Activated CD4-positive, alpha-beta memory T cell treated with anti-CD3 and anti-CD28 coated beads, Interleukin-2, amount 10 ng/mL, durations not matched to agents 7 days and 5 days (primary cell): ENCODE data around the gene LCP1. TPM values are rescaled to one million over a fixed set of nuclear protein-coding genes. Genes with fewer than 3 reads are reported as not detected.
A peak's percentile ranks its signal among the peaks of the same experiment; 100 is the strongest.

Source experiments
- CTCF ChIA-PET: fragments of 350-600 bp; sonication (Branson Sonifier 250); formaldehyde crosslinking; loops from one replicate; lab custom pipeline; 2021; ENCODE audit warnings: antibody characterized with exemption, inconsistent platforms; lab: Charles Lee
- POLR2A ChIA-PET: fragments of 350-600 bp; sonication (Branson Sonifier 250); formaldehyde crosslinking; loops from one replicate; lab custom pipeline; 2021; ENCODE audit warnings: antibody characterized with exemption; lab: Charles Lee
- DNase-seq: peaks from one replicate; pipeline ENCODE4 v3.0.0-alpha.2; 2020
- H3K27ac Mint-ChIP-seq: one replicate; pipeline ENCODE4 v1.8.0; 2021; ENCODE audit warnings: mild to moderate bottlenecking, mixed read lengths
- H3K27me3 Mint-ChIP-seq: one replicate; pipeline ENCODE4 v1.8.0; 2021; ENCODE audit warnings: mixed read lengths
- H3K36me3 Mint-ChIP-seq: one replicate; pipeline ENCODE4 v1.8.0; 2021; ENCODE audit warnings: low read depth, mixed read lengths
- H3K4me1 Mint-ChIP-seq: one replicate; pipeline ENCODE4 v1.8.0; 2021; ENCODE audit warnings: mixed read lengths
- H3K4me3 Mint-ChIP-seq: one replicate; pipeline ENCODE4 v1.8.0; 2021; ENCODE audit warnings: mild to moderate bottlenecking, mixed read lengths
- H3K9me3 Mint-ChIP-seq: one replicate; pipeline ENCODE4 v1.8.0; 2021; ENCODE audit warnings: mixed read lengths
- total RNA-seq, 2 experiments: library from RNA; stranded (reverse); gene quantifications; one replicate each; pipeline ENCODE4 v1.2.3, GENCODE V29; 2021

The LCP1 gene
- total RNA-seq, 2 experiments from 2014 or later, result 1,272 to 1,280 TPM

GRCh38 chr13:46179969-46180763, 1.8 kb downstream of the LCP1 start:
- Mint-ChIP-seq H3K27me3 (no peaks in the 10 kb centered on the region), H3K9me3 (no peaks in the 10 kb centered on the region), H3K4me3 (peak overlapping the region; percentile 96), H3K36me3 (peaks cover 61% of the 10 kb centered on the region), H3K27ac (peak overlapping the region; percentile 99), H3K4me1 (peaks cover 64% of the 10 kb centered on the region)
- ChIA-PET POLR2A (interaction anchor here (0.6 to 14.9 kb wide), 5 partner anchors 15 to 1061 kb away, joined by 3 to 552 read pairs (median 7); partner anchors contain the start of gene LRRC63), CTCF (interaction anchor here (1.3 to 4.0 kb wide), 4 partner anchors 8 to 31 kb away, joined by 3 to 34 read pairs (median 10); no protein-coding TSS in a partner anchor)
- DNase-seq, result no peak

GRCh38 chr13:46179491-46179908, 2.5 kb downstream of the LCP1 start:
- peak overlapping the region; percentile 99 for H3K27ac Mint-ChIP-seq
- peak overlapping the region; percentile 96 for H3K4me3 Mint-ChIP-seq
- DNase-seq, result peak; percentile 88
- H3K36me3 Mint-ChIP-seq, result peaks cover 68% of the 10 kb centered on the region
- ChIA-PET CTCF (interaction anchor here (0.8 to 3.0 kb wide), 8 partner anchors 9 to 116 kb away, joined by 3 to 17 read pairs (median 3); no protein-coding TSS in a partner anchor), POLR2A (interaction anchor here (0.6 to 14.9 kb wide), 6 partner anchors 14 to 1060 kb away, joined by 3 to 552 read pairs (median 7); partner anchors contain the start of gene LRRC63)
- no peaks in the 10 kb centered on the region for H3K27me3 Mint-ChIP-seq
- no peaks in the 10 kb centered on the region for H3K9me3 Mint-ChIP-seq
- peaks cover 64% of the 10 kb centered on the region for H3K4me1 Mint-ChIP-seq

- H3K27ac Mint-ChIP-seq, result peak overlapping the region; percentile 99
- no peaks in the 10 kb centered on the region for H3K27me3 Mint-ChIP-seq
- ChIA-PET CTCF (interaction anchor here (0.8 to 3.0 kb wide), 8 partner anchors 8 to 117 kb away, joined by 3 to 17 read pairs (median 3); no protein-coding TSS in a partner anchor), POLR2A (interaction anchor here (1.4 to 14.9 kb wide), 5 partner anchors 13 to 837 kb away, joined by 3 to 552 read pairs (median 7); partner anchors contain the start of genes LRRC63 and TPT1)
- peaks cover 72% of the 10 kb centered on the region for H3K36me3 Mint-ChIP-seq
- no peak for DNase-seq
- peaks cover 62% of the 10 kb centered on the region for H3K4me1 Mint-ChIP-seq
- no peaks in the 10 kb centered on the region for H3K9me3 Mint-ChIP-seq
- peak overlapping the region; percentile 96 for H3K4me3 Mint-ChIP-seq
Observed at GRCh38 chr13:46178821-46179220, 3.2 kb downstream of the LCP1 start.

- H3K9me3 Mint-ChIP-seq, result no peaks in the 10 kb centered on the region
- H3K27ac Mint-ChIP-seq, result peak overlapping the region; percentile 68
- H3K4me1 Mint-ChIP-seq, result peaks cover 62% of the 10 kb centered on the region
- peak overlapping the region; percentile 96 for H3K4me3 Mint-ChIP-seq
- peaks cover 79% of the 10 kb centered on the region for H3K36me3 Mint-ChIP-seq
- ChIA-PET CTCF (interaction anchor here (0.6 to 3.0 kb wide), 4 partner anchors 8 to 52 kb away, joined by 3 to 17 read pairs (median 4); no protein-coding TSS in a partner anchor), POLR2A (interaction anchor here (1.0 to 14.9 kb wide), 6 partner anchors 12 to 837 kb away, joined by 3 to 552 read pairs (median 6); partner anchors contain the start of genes LRRC63 and TPT1)
- no peaks in the 10 kb centered on the region for H3K27me3 Mint-ChIP-seq
- no peak for DNase-seq
Observed at GRCh38 chr13:46178143-46178542, 3.8 kb downstream of the LCP1 start.

GRCh38 chr13:46176756-46177155, 5.2 kb downstream of the LCP1 start:
- peak overlapping the region; percentile 96 for H3K4me3 Mint-ChIP-seq
- peaks cover 66% of the 10 kb centered on the region for H3K4me1 Mint-ChIP-seq
- H3K27ac Mint-ChIP-seq, result peak overlapping the region; percentile 68
- H3K36me3 Mint-ChIP-seq, result peaks cover 91% of the 10 kb centered on the region
- H3K9me3 Mint-ChIP-seq, result no peaks in the 10 kb centered on the region
- POLR2A ChIA-PET, result interaction anchor here (0.6 to 14.9 kb wide), 10 partner anchors 10 to 836 kb away, joined by 3 to 552 read pairs (median 3); partner anchors contain the start of genes LRRC63 and ZC3H13
- CTCF ChIA-PET, result interaction anchor here (1.0 to 2.3 kb wide), 5 partner anchors 9 to 113 kb away, joined by 3 to 10 read pairs (median 4); no protein-coding TSS in a partner anchor
- no peaks in the 10 kb centered on the region for H3K27me3 Mint-ChIP-seq
- DNase-seq, result no peak

GRCh38 chr13:46173656-46174055, 8.3 kb downstream of the LCP1 start:
- no peak for DNase-seq
- CTCF ChIA-PET, result interaction anchor here (1.0 to 4.7 kb wide), 7 partner anchors 8 to 148 kb away, joined by 3 to 34 read pairs (median 6); partner anchors contain the start of gene LCP1

GRCh38 chr13:46172531-46172991, 9.4 kb downstream of the LCP1 start:
- H3K9me3 Mint-ChIP-seq, result no peaks in the 10 kb centered on the region
- peaks cover 95% of the 10 kb centered on the region for H3K36me3 Mint-ChIP-seq
- H3K4me1 Mint-ChIP-seq, result peaks cover 95% of the 10 kb centered on the region
- no peaks in the 10 kb centered on the region for H3K27me3 Mint-ChIP-seq
- H3K27ac Mint-ChIP-seq, result peak overlapping the region; percentile 96
- DNase-seq, result peak; percentile 88
- CTCF ChIA-PET, result interaction anchor here (0.7 to 5.7 kb wide), 10 partner anchors 9 to 149 kb away, joined by 3 to 53 read pairs (median 4); partner anchors contain the start of gene LCP1
- POLR2A ChIA-PET, result interaction anchor here (0.7 to 18.7 kb wide), 15 partner anchors 4 to 141 kb away, joined by 3 to 552 read pairs (median 5); partner anchors contain the start of genes LCP1, LRRC63 and ZC3H13
- H3K4me3 Mint-ChIP-seq, result peak overlapping the region; percentile 68

More at GRCh38 chr13:46173656-46174055, 8.3 kb downstream of the LCP1 start:
- Mint-ChIP-seq H3K36me3 (peaks cover 94% of the 10 kb centered on the region), H3K4me1 (peaks cover 93% of the 10 kb centered on the region), H3K4me3 (peak overlapping the region; percentile 69), H3K27me3 (no peaks in the 10 kb centered on the region), H3K27ac (peak overlapping the region; percentile 96), H3K9me3 (no peaks in the 10 kb centered on the region)
- POLR2A ChIA-PET, result interaction anchor here (1.0 to 18.7 kb wide), 5 partner anchors 3 to 31 kb away, joined by 3 to 552 read pairs (median 14); partner anchors contain the start of gene LCP1

- no peaks in the 10 kb centered on the region for H3K9me3 Mint-ChIP-seq
- ChIA-PET CTCF (interaction anchor here (0.7 to 5.7 kb wide), 9 partner anchors 10 to 150 kb away, joined by 3 to 53 read pairs (median 7); partner anchors contain the start of gene LCP1), POLR2A (interaction anchor here (1.0 to 18.7 kb wide), 12 partner anchors 5 to 124 kb away, joined by 3 to 552 read pairs (median 10); partner anchors contain the start of genes LCP1, LRRC63 and ZC3H13)
- peaks cover 96% of the 10 kb centered on the region for H3K4me1 Mint-ChIP-seq
- peaks cover 94% of the 10 kb centered on the region for H3K36me3 Mint-ChIP-seq
- H3K27me3 Mint-ChIP-seq, result no peaks in the 10 kb centered on the region
- H3K4me3 Mint-ChIP-seq, result peak overlapping the region; percentile 68
- no peak for DNase-seq
- H3K27ac Mint-ChIP-seq, result peak overlapping the region; percentile 96
Observed at GRCh38 chr13:46171739-46172138, 10.2 kb downstream of the LCP1 start.

GRCh38 chr13:46171217-46171616, 10.8 kb downstream of the LCP1 start:
- H3K27ac Mint-ChIP-seq, result peak overlapping the region; percentile 96
- POLR2A ChIA-PET, result interaction anchor here (1.2 to 18.7 kb wide), 7 partner anchors 5 to 832 kb away, joined by 3 to 552 read pairs (median 18); partner anchors contain the start of genes LCP1 and LRRC63
- H3K4me3 Mint-ChIP-seq, result peak overlapping the region; percentile 68
- H3K36me3 Mint-ChIP-seq, result peaks cover 94% of the 10 kb centered on the region
- no peak for DNase-seq
- peaks cover 96% of the 10 kb centered on the region for H3K4me1 Mint-ChIP-seq
- CTCF ChIA-PET, result interaction anchor here (0.9 to 5.7 kb wide), 8 partner anchors 8 to 150 kb away, joined by 3 to 53 read pairs (median 7); partner anchors contain the start of gene LCP1
- H3K9me3 Mint-ChIP-seq, result no peaks in the 10 kb centered on the region
- no peaks in the 10 kb centered on the region for H3K27me3 Mint-ChIP-seq

- Mint-ChIP-seq H3K27me3 (no peaks in the 10 kb centered on the region), H3K4me1 (peaks cover 97% of the 10 kb centered on the region), H3K9me3 (no peaks in the 10 kb centered on the region), H3K36me3 (peaks cover 94% of the 10 kb centered on the region), H3K27ac (peak overlapping the region; percentile 96), H3K4me3 (peak overlapping the region; percentile 68)
- no peak for DNase-seq
- ChIA-PET POLR2A (interaction anchor here (0.8 to 18.7 kb wide), 8 partner anchors 5 to 831 kb away, joined by 3 to 552 read pairs (median 15); partner anchors contain the start of genes LCP1 and LRRC63), CTCF (interaction anchor here (0.9 to 5.7 kb wide), 8 partner anchors 8 to 151 kb away, joined by 3 to 53 read pairs (median 6); partner anchors contain the start of gene LCP1)
Observed at GRCh38 chr13:46170687-46171086, 11.3 kb downstream of the LCP1 start.

GRCh38 chr13:46170268-46170667, 11.7 kb downstream of the LCP1 start:
- no peak for DNase-seq
- peak overlapping the region; percentile 68 for H3K4me3 Mint-ChIP-seq
- ChIA-PET CTCF (interaction anchor here (0.9 to 5.7 kb wide), 8 partner anchors 9 to 151 kb away, joined by 3 to 53 read pairs (median 6); partner anchors contain the start of gene LCP1), POLR2A (interaction anchor here (0.8 to 18.7 kb wide), 9 partner anchors 5 to 831 kb away, joined by 3 to 552 read pairs (median 12); partner anchors contain the start of genes LCP1 and LRRC63)
- peaks cover 92% of the 10 kb centered on the region for H3K36me3 Mint-ChIP-seq
- H3K27me3 Mint-ChIP-seq, result no peaks in the 10 kb centered on the region
- H3K9me3 Mint-ChIP-seq, result no peaks in the 10 kb centered on the region
- H3K27ac Mint-ChIP-seq, result peak overlapping the region; percentile 96
- H3K4me1 Mint-ChIP-seq, result peaks cover 96% of the 10 kb centered on the region
